OCI-LY7 (cell line): Measurements from ENCODE around the gene USH1C. TPM values are rescaled to one million over a fixed set of nuclear protein-coding genes. Genes with fewer than 3 reads are reported as not detected.

Experiments
- BruUV-seq: library from RNA; stranded (reverse); fragments of 400-500 nt; replicated peaks from 2 replicates; lab custom pipeline; 2021; lab: Mats Ljungman, UMichigan
- CTCF ChIA-PET: fragments of 300-600 bp; sonication (Branson Sonifier 250); formaldehyde crosslinking; loops from one replicate; lab custom pipeline; 2022; ENCODE audit warnings: antibody characterized with exemption; ENCODE audit not compliant: unreplicated experiment; lab: Charles Lee
- POLR2A ChIA-PET: fragments of 300-600 bp; sonication (Branson Sonifier 250); formaldehyde crosslinking; loops from one replicate; lab custom pipeline; 2022; ENCODE audit warnings: antibody characterized with exemption; lab: Charles Lee
- DNase-seq: peaks from one replicate; pipeline ENCODE4 v3.0.0-alpha.2; 2015; ENCODE audit warnings: low spot score
- H2AFZ ChIP-seq: fragments of 200-600 bp; sonication (generic), shearing (Covaris generic); 2 replicates; pipeline ENCODE4 v1.6.1; 2014; ENCODE audit warnings: mild to moderate bottlenecking, antibody characterized with exemption, low read length, moderate library complexity
- H3K27ac ChIP-seq: fragments of 200-600 bp; sonication (generic); 2 replicates; pipeline ENCODE4 v1.5.1; 2014; ENCODE audit warnings: mixed run types, low read depth, mild to moderate bottlenecking, moderate library complexity, low read length, inconsistent platforms; ENCODE audit not compliant: poor library complexity, severe bottlenecking
- H3K36me3 ChIP-seq: fragments of 200-600 bp; sonication (generic); 2 replicates; pipeline ENCODE4 v1.6.1; 2014; ENCODE audit warnings: mild to moderate bottlenecking, antibody characterized with exemption, low read length, moderate library complexity, mixed read lengths; ENCODE audit not compliant: insufficient read depth
- H3K4me1 ChIP-seq: fragments of 200-600 bp; sonication (generic); 2 replicates; pipeline ENCODE4 v1.5.1; 2014; ENCODE audit warnings: mild to moderate bottlenecking, low read length; ENCODE audit not compliant: insufficient read depth, poor library complexity, severe bottlenecking
- H3K4me2 ChIP-seq: fragments of 200-600 bp; sonication (generic); 2 replicates; pipeline ENCODE4 v1.6.1; 2014; ENCODE audit warnings: mild to moderate bottlenecking, low read length
- H3K4me3 ChIP-seq: fragments of 200-600 bp; sonication (generic); 2 replicates; pipeline ENCODE4 v1.5.1; 2014; ENCODE audit warnings: mild to moderate bottlenecking, low read depth, low read length; ENCODE audit not compliant: poor library complexity, severe bottlenecking
- H3K79me2 ChIP-seq: fragments of 200-600 bp; sonication (generic); 2 replicates; pipeline ENCODE4 v1.6.1; 2016; ENCODE audit warnings: low read depth, mild to moderate bottlenecking, low read length, moderate library complexity, mixed read lengths; ENCODE audit not compliant: insufficient read depth
- H3K9me2 ChIP-seq: fragments of 200-600 bp; sonication (generic); 2 replicates; pipeline ENCODE4 v1.6.1; 2016; ENCODE audit warnings: mild to moderate bottlenecking, low read length, mixed read lengths; ENCODE audit not compliant: insufficient read depth
- H3K9me3 ChIP-seq: fragments of 200-600 bp; sonication (generic); 2 replicates; pipeline ENCODE4 v1.6.1; 2014; ENCODE audit warnings: mild to moderate bottlenecking, mixed run types, low read length, mixed read lengths
- H4K20me1 ChIP-seq: fragments of 200-600 bp; sonication (generic); 2 replicates; pipeline ENCODE4 v1.6.1; 2014; ENCODE audit warnings: mild to moderate bottlenecking, antibody characterized with exemption, low read length, moderate library complexity, mixed read lengths; ENCODE audit not compliant: insufficient read depth
- CTCF ChIP-seq: fragments of 200-600 bp; sonication (generic); conservative IDR thresholded peaks from 2 replicates; pipeline ENCODE4 v1.5.1; 2014; ENCODE audit warnings: mild to moderate bottlenecking, antibody characterized with exemption, low read length, moderate library complexity, mixed read lengths
- EZH2phosphoT487 ChIP-seq: fragments of 200-600 bp; sonication (generic); IDR thresholded peaks from 2 replicates; pipeline ENCODE4 v1.6.1; 2018; ENCODE audit warnings: low read depth, borderline replicate concordance, mild to moderate bottlenecking, mixed run types, antibody characterized with exemption, low read length, moderate library complexity, mixed read lengths
- intact Hi-C: fragments of 100-400 bp; cut with micrococcal nuclease; formaldehyde crosslinking; loops from one replicate; pipeline ENCODE4 v1.10.0; 2022; ENCODE audit not compliant: unreplicated experiment
- total RNA-seq, 2 experiments: library from RNA; depleted of rRNA in 1 of 2; stranded (reverse); fragments of >200 nt in 1 of 2; shearing (Covaris generic) in 1 of 2; gene quantifications; 2 replicates each; pipeline ENCODE4 v1.2.3, GENCODE V29; 2014 to 2022

The USH1C gene
- total RNA-seq, 2 experiments from 2014 or later = not detected

- no peak overlapping the region for H2AFZ ChIP-seq
- H3K4me1 ChIP-seq = no peaks in the 10 kb centered on the region
- no peak for DNase-seq
- H4K20me1 ChIP-seq = no peaks in the 10 kb centered on the region
- no peak overlapping the region for H3K27ac ChIP-seq
- H3K4me3 ChIP-seq = no peak overlapping the region
- no peaks in the 10 kb centered on the region for H3K79me2 ChIP-seq
- no peak overlapping the region for H3K4me2 ChIP-seq
- POLR2A ChIA-PET = no interaction called here
- intact Hi-C loops = no loop called here
- CTCF ChIA-PET = no interaction called here
- TF ChIP-seq EZH2phosphoT487 = no peak
- peak; percentile 68 for TF ChIP-seq CTCF
- H3K9me2 ChIP-seq = no peaks in the 10 kb centered on the region
- no peaks in the 10 kb centered on the region for H3K36me3 ChIP-seq
- no peaks in the 10 kb centered on the region for H3K9me3 ChIP-seq
- BruUV-seq = no TSS peak
Measured at GRCh38 chr11:17564687-17565042, 20.4 kb upstream of the USH1C start.

- BruUV-seq = no TSS peak
- DNase-seq = no peak
- no peaks in the 10 kb centered on the region for H3K9me2 ChIP-seq
- H3K4me1 ChIP-seq = no peaks in the 10 kb centered on the region
- no peaks in the 10 kb centered on the region for H3K36me3 ChIP-seq
- intact Hi-C loops = no loop called here
- H3K9me3 ChIP-seq = no peaks in the 10 kb centered on the region
- H3K79me2 ChIP-seq = no peaks in the 10 kb centered on the region
- CTCF ChIA-PET = no interaction called here
- H3K4me2 ChIP-seq = no peak overlapping the region
- no peak overlapping the region for H3K4me3 ChIP-seq
- H3K27ac ChIP-seq = no peak overlapping the region
- no peak for TF ChIP-seq EZH2phosphoT487
- no peak for TF ChIP-seq CTCF
- no peak overlapping the region for H2AFZ ChIP-seq
- POLR2A ChIA-PET = no interaction called here
- no peaks in the 10 kb centered on the region for H4K20me1 ChIP-seq
Measured at GRCh38 chr11:17563961-17564686, 19.9 kb upstream of the USH1C start.

- CTCF ChIA-PET = interaction anchor here (0.6 kb wide), 1 partner anchor 109 kb away, joined by 3 read pairs; no protein-coding TSS in a partner anchor
- H3K9me2 ChIP-seq = no peaks in the 10 kb centered on the region
- no peaks in the 10 kb centered on the region for H3K4me1 ChIP-seq
- no peaks in the 10 kb centered on the region for H3K36me3 ChIP-seq
- H4K20me1 ChIP-seq = no peaks in the 10 kb centered on the region
- no TSS peak for BruUV-seq
- no peak overlapping the region for H2AFZ ChIP-seq
- intact Hi-C loops = no loop called here
- H3K27ac ChIP-seq = no peak overlapping the region
- no peak overlapping the region for H3K4me3 ChIP-seq
- H3K9me3 ChIP-seq = no peaks in the 10 kb centered on the region
- TF ChIP-seq CTCF (no peak), EZH2phosphoT487 (no peak)
- DNase-seq = no peak
- H3K79me2 ChIP-seq = no peaks in the 10 kb centered on the region
- no peak overlapping the region for H3K4me2 ChIP-seq
- POLR2A ChIA-PET = no interaction called here
Measured at GRCh38 chr11:17563231-17563646, 19.0 kb upstream of the USH1C start.
